Measurements from ENCODE around the gene OR2J2.
"Not testable (repeated sequence)": the region's sequence is repeated elsewhere in the genome, so short reads cannot be mapped to it uniquely, and the experiment has no call there.

- TF ChIP-seq CTCF (IDR thresholded peaks at IDR 0.05; ENCODE audit: low read depth, low read length); EZH2phosphoT487 (IDR thresholded peaks at IDR 0.05; ENCODE audit: low read depth): not testable (repeated sequence)
These were observed 46.5 kb downstream of the OR2J2 start for GRCh38 chr6:29217242-29217641.

Data from OCI-LY3 (cell line).